Stimulated activated CD8-positive, alpha-beta memory T cell treated with anti-CD3 and anti-CD28 coated beads, Interleukin-4, amount 100 ng/mL, for 1 hour (primary cell): Measurements from ENCODE around the gene TAF13.
A peak's percentile ranks its signal among the peaks of the same experiment; 100 is the strongest.
"Not testable (repeated sequence)": the region's sequence is repeated elsewhere in the genome, so short reads cannot be mapped to it uniquely, and the experiment has no call there.

Source experiments
- DNase-seq, 2 donors: peaks; one replicate each; pipeline ENCODE4 v3.0.0-alpha.2; 2020; ENCODE audit warnings: low read depth in 2 of 2, low spot score in 1 of 2

Gene TAF13

DNA sequence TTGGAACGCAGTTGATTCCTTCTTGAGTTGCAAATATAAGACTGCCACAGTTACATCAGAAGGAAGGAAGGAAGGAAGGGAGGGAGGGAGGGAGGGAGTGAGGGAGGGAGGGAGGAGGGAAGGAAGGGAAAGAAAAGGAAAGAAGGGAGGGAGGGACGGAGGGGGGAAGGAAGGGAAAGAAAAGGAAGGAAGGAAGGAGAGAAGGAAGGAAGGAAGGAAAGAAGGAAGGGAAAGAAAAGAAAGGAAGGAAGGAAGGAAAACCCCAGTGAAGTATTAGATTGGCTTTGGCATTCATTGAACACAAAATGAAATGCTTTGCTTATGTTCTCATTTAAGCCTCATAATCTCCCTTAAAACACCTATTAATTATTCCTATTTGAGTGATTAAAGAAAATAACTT, 27.5 kb downstream of the TAF13 start:
- no peak for DNase-seq

DNA sequence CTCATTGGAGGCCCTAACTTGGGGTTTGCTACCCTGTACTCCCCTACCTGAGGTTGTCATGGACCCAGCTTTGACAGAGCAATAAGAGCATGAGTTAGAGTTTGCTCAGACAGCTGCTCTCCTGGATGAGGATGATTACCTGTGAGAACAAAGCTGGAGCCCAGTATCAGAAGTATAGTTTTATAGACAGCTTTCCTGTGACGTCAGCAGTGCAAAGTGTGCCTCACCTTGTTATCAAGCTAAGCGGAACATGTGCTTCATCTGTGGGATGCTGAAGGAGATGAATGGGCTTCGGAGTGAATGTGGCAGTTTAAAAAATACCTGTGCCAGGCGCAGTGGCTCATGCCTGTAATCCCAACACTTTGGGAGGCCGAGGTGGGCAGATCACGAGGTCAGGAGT, 28.5 kb downstream of the TAF13 start:
- no peak for DNase-seq

DNA sequence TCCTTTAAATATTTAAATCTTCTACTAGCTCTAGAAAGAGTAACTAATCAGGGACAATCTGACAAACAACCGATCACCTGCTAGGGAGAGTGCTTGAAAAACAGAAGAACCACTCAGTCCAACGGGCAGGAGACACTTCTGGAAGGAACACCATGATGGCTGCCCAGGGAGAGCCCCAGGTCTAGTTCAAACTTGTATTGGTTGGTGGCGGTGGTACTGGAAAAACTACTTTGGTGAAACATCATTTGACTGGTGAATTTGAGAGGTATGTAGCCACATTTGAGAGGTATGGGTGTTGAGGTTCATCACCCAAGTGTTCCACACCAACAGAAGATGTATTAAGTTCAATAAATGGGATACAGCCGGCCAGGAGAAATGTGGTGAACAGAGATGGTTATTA, 29.1 kb downstream of the TAF13 start:
- no peak for DNase-seq

DNA sequence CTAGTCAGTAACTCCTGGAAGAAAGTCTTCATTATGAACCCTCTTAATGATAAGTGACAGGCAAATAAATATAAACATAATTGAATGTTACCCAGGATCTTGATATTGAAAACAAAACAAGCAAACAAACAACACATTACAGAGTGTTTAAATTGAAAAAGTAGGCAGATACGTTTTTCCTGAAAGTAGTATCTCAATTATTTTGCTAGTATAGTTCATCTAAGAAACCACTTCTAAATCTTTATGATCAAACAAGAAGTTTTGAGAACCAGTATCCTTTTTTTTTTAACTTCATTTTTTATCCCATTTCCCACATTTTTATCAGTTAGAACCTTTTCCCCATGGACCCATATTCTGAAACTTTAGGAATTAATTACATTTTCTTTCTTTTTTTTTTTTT, 30.2 kb downstream of the TAF13 start:
- DNase-seq = no peak

DNA sequence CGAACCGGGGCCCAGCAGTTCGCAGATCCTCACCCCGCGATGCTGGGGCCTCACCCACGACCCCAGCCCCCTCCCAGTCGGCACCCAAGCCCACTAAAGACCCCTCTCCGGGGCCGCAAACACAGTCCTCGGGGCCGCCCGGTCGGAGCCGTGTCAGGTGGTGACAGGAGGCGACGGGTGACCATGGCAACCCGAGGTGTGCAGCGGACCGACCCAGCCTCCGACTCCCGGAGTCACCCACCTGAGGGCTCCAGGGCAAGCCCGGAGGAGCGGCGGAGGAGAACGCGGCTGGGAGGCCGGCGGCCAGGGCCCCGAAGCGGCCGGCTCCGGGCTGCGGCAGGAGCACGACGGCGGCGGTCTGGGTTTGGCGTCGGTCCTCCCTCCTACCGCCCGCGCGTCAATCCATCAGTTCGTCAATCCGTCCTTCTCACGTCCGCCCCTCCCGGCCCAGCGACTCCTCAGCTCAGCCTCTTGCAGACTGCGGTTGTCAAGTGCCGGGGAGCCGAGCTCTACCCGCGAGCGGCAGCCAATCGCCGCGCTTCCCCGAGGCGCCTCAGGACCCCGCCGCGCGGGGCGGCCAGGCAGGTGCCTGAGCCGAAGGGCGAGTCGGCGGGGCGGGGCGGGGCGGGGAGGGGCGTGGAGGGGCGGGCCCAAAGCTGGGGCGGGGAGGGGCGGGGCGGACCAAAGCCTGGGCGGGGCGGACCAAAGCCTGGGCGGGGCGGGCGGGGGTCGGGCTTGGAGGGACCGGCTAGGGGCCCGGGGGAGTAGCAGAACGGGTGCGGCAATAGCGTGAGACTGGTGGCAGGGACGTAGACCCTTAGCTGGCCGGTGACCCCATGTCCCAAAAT, 34.0 kb downstream of the TAF13 start, which contains the start of gene WDR47:
TSS of gene WDR47 (minus strand) at position 482 of the 848 bp plus-strand sequence. CDS start 18,590 bp downstream, outside the sequence.
- DNase-seq = peak; percentile 88 to 92

DNA sequence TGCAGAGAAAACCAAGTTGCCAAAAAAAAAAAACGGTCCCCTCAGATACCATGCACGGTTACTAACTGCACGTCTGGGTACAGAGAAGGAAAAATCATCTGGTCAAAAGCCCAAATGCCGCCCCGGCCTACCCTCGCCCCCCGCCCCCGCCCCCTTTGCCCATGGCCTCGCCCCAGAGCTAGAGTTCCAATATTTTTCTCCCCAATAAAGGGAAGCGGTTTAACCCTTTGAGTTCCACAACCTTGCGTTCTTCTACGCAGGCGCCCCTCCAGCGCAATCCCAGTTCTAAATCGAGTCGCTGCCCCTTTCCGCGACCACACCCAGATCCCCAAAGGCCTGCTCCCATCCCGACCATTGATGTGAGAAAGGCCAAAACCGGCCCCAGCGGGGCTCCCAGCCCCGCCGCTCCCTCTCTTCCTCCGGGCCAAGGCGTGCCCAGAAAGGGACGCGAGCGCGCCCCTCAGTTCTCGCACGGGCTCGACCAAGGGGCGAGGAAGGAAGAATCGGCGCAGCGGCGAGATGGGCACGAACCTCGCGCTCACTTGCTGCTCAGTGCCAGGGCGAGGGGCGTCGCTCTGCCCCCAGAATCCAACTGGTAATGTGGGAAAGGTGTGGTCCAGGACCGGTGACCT, 34.7 kb downstream of the TAF13 start:
- DNase-seq = peak in 1 of 2 donors; percentile 4

DNA sequence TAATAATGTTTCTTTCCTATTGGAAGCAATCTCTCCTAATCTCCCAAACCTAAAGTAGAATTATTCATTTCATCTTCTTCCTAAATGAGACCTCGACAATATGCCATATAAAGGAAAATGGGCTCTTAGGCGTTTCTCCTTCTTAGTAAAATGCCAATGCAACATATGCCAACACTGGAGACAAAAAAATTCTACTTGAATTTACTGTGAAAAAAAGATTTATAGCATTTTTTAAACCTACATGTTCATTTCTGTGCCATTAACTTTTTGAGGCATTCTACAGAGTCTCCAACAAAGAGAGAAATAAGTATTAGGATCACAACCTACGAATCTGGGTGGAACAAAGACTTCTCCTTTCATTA, 35.2 kb downstream of the TAF13 start:
- no peak for DNase-seq

DNA sequence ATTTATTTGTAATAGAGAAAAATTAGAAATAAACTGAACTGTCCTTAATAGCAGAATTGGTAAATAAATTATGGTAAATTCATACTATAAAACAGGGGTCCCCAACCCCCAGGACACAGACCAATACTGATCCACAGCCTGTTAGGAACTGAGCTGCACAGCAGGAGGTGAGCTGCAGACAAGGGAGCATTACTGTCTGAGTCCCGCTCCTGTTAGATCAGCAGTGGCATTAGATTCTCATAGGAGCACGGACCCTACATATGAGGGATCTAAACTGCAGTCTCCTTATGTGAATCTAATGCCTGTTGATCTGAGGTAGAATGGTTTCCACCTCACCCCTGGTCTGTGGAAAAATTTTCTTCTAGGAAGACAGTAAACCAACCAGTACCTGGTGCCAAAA, 41.4 kb downstream of the TAF13 start:
- DNase-seq = no peak

DNA sequence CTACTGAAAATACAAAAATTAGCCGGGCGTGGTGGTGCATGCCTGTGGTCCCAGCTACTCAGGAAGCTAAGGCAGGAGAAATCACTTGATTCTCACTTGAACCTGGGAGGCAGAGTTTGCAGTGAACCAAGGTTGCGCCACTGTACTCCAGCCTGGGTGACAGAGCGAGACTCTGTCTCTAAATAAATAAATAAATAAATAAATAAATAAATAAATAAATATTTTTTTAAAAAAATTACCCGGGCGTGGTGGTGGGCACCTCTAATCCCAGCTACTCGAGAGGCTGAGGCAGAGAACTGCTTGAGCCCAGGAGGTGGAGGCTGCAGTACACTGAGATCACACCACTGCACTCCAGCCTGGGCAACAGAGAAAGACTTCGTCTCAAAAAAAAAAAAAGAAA, 46.3 kb downstream of the TAF13 start:
- DNase-seq = not testable (repeated sequence)

DNA sequence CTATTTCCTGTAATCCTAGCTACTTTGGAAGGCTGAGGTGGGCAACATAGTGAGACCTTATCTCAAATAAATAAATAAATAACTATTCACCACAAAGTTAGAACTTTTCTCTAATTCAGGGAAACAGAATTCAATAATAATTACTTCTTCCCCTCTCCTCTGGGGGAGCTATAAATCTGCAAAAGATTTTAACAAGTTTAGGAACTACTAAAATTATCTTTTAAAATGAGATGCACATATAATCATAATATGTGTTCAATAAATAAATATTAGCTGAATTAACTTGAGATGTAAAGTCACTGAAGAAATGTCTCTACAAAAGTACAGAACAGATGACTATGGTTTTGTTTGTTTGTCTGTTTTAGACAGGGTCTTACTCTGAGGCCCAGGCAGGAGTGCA, 48.0 kb downstream of the TAF13 start:
- DNase-seq = no peak

DNA sequence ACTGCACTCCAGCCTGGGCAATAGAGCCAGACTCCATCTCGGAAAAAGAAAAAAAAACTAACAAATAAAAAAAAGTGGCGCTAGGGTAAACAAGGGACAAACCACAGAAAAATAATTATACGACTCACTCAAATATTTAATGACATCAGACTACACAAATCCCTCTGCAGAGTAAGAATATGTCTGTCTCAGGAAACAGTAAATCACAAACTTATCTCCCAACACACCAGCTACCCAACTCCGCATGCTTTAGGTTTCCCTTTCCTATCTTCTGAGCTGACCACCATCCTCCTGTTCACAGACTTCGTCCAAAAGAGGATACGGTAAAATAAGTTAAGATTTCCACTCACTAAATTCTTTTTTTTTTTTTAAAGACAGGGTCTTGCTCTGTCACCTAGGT, 50.1 kb downstream of the TAF13 start:
- DNase-seq = no peak

DNA sequence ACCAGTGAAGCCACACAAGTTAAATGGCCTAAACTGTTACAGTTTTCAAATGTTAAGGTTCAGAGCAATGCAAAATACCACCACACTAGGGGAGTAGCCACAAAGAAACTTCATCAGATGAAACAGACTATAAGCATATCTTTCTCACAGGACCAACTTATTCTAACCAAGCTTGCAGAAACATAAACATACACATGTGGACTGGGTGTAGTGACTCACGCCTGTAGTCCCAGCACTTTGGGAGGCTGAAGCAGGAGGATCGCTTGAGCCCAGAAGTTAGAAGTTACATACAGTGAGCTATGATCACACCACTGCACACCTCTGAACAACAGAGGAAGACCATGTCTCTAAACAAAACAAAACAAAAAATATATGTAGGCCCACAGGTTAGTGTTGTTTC, 51.2 kb downstream of the TAF13 start:
- no peak for DNase-seq

DNA sequence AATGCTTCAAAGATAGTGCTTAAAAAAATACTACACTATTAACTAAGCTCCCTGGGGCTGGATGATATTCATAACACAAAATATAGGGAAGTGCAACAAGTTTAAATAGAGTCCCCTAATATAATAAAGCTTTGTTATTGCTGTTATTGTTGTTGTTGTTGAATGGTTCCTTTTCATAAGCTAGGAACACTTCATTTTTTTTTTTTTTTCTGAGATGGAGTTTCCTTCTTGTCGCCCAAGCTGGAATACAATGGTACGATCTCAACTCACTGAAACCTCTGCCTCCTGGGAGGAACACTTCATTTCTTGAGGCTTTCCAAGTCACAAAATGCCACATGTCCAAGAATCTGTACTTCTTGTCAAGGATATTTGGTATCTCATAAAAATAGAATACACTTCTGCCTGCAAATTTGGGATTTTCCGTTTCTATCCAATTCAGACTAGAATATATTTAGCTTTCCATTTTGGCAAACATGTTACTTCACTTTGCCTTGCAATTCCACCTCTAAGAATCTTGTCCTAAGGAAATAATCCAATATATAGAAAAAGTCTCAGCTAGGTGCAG, 55.0 kb downstream of the TAF13 start:
- no peak for DNase-seq

DNA sequence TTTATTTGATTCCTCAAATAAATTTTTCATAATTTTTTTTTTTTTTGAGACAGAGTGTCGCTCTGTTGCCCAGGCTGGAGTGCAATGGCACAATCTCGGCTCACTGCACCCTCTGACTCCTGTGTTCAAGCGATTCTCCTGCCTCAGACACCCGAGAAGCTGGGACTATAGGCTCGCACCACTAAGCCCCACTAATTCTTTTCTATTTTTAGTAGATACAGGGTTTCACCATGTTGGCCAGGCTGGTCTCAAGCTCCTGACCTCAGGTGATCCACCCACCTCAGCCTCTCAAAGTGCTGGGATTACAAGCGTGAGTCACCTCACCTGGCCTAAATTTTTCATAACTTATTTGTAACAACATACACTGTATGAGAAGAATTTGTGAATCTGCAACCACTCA, 58.1 kb downstream of the TAF13 start:
- not testable (repeated sequence) for DNase-seq

DNA sequence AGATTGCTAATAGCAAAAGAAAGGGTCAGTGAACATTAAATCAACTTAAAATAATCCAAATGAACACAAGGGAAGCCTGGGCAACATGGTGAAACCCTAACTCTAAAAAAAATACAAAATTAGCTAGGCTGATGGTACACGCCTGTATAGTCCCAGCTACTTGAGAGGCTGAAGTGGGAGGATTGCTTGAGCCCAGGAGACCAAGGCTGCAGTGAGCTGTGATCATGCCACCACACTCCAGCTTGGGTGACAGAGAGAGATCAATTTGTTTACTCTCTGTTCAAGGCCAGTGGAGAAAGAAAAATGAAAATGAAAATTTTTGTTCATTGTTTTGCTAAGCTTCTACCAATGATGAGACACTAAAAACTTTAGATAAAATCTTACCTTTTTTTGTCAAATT, 58.7 kb downstream of the TAF13 start:
- no peak for DNase-seq
